Measurements from ENCODE around the gene TKTL1.
"Not testable (repeated sequence)": the region's sequence is repeated elsewhere in the genome, so short reads cannot be mapped to it uniquely, and the experiment has no call there.

- TF ChIP-seq, protein P1, sequence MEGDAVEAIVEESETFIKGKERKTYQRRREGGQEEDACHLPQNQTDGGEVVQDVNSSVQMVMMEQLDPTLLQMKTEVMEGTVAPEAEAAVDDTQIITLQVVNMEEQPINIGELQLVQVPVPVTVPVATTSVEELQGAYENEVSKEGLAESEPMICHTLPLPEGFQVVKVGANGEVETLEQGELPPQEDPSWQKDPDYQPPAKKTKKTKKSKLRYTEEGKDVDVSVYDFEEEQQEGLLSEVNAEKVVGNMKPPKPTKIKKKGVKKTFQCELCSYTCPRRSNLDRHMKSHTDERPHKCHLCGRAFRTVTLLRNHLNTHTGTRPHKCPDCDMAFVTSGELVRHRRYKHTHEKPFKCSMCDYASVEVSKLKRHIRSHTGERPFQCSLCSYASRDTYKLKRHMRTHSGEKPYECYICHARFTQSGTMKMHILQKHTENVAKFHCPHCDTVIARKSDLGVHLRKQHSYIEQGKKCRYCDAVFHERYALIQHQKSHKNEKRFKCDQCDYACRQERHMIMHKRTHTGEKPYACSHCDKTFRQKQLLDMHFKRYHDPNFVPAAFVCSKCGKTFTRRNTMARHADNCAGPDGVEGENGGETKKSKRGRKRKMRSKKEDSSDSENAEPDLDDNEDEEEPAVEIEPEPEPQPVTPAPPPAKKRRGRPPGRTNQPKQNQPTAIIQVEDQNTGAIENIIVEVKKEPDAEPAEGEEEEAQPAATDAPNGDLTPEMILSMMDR (conservative IDR thresholded peaks at IDR 0.05) = not testable (repeated sequence)
- not testable (repeated sequence) for TF ChIP-seq ZFX (IDR thresholded peaks at IDR 0.05)
Measured at GRCh38 chrX:154258711-154259110, 36.9 kb upstream of the TKTL1 start.
